SK-N-SH (cell line): Measurements from ENCODE around the gene C20orf204. TPM values are rescaled to one million over a fixed set of nuclear protein-coding genes. Genes with fewer than 3 reads are reported as not detected.

Source experiments
- CTCF ChIA-PET: fragments of 300-600, 350-600 bp; formaldehyde crosslinking; extraction: SDS; loops from one replicate; lab custom pipeline; 2021; lab: Yijun Ruan, JAX
- POLR2A ChIA-PET: fragments of 350-600 bp; sonication (Branson Sonifier 250); formaldehyde crosslinking; extraction: SDS; loops from one replicate; lab custom pipeline; 2020; ENCODE audit warnings: antibody characterized with exemption, inconsistent platforms; lab: Yijun Ruan, JAX
- DNase-seq: peaks from one replicate; pipeline ENCODE4 v3.0.0; 2012
- H2AFZ ChIP-seq: fragments of 200-600 bp; sonication (generic); 2 replicates; pipeline ENCODE4 v1.8.1; 2016; ENCODE audit warnings: antibody characterized with exemption, mild to moderate bottlenecking, low read depth
- H3F3A ChIP-seq: fragments of 200-600 bp; sonication (generic); replicated peaks from 2 replicates; pipeline ENCODE3; 2016; ENCODE audit warnings: antibody characterized with exemption, mild to moderate bottlenecking; ENCODE audit not compliant: insufficient read depth
- H3K27ac ChIP-seq, 2 experiments: fragments of 200-500 bp in 1 of 2; fragments of 200-600 bp in 1 of 2; sonication (Bioruptor generic) in 1 of 2; sonication (generic), shearing (Covaris generic) in 1 of 2; 2 replicates each; pipeline versions ENCODE4 v1.5.1 to v1.6.1; 2014 to 2016; ENCODE audit warnings: low read depth in 2 of 2, inconsistent platforms in 1 of 2, low read length in 1 of 2, mild to moderate bottlenecking in 1 of 2, mixed read lengths in 1 of 2
- H3K27me3 ChIP-seq: fragments of 200-600 bp; sonication (generic), shearing (Covaris generic); 2 replicates; pipeline ENCODE4 v1.6.1; 2016; ENCODE audit warnings: mixed run types; ENCODE audit not compliant: insufficient read depth
- H3K36me3 ChIP-seq, 2 experiments: fragments of 200-500 bp in 1 of 2; fragments of 200-600 bp in 1 of 2; sonication (Bioruptor generic) in 1 of 2; sonication (generic) in 1 of 2; replicated peaks in 1 of 2; 2 replicates each; pipeline versions ENCODE3 to v1.5.1; 2014 to 2016; ENCODE audit warnings: low read length in 1 of 2, mild to moderate bottlenecking in 1 of 2; ENCODE audit not compliant: insufficient read depth in 2 of 2, control insufficient read depth in 1 of 2
- H3K4me1 ChIP-seq, 2 experiments: fragments of 200-500 bp in 1 of 2; fragments of 200-600 bp in 1 of 2; sonication (Bioruptor generic) in 1 of 2; sonication (generic), shearing (Covaris generic) in 1 of 2; 2 replicates each; pipeline versions ENCODE4 v1.5.1 to v1.6.1; 2014 to 2016; ENCODE audit warnings: low read depth in 1 of 2, low read length in 1 of 2, mixed run types in 1 of 2; ENCODE audit not compliant: insufficient read depth in 2 of 2, control insufficient read depth in 1 of 2
- H3K4me2 ChIP-seq: fragments of 200-600 bp; sonication (generic), shearing (Covaris generic); 2 replicates; pipeline ENCODE4 v1.6.1; 2017; ENCODE audit warnings: mixed run types
- H3K4me3 ChIP-seq, 2 experiments: fragments of 200-500 bp in 1 of 2; fragments of 200-600 bp in 1 of 2; sonication (Bioruptor generic) in 1 of 2; sonication (generic), shearing (Covaris generic) in 1 of 2; 2 replicates each; pipeline versions ENCODE4 v1.5.1 to v1.8.1; 2014 to 2016; ENCODE audit warnings: low read depth in 2 of 2, inconsistent platforms in 1 of 2, low read length in 1 of 2, mild to moderate bottlenecking in 1 of 2, mixed read lengths in 1 of 2, moderate library complexity in 1 of 2
- H3K79me2 ChIP-seq: fragments of 200-600 bp; sonication (generic); 2 replicates; pipeline ENCODE4 v1.8.1; 2017; ENCODE audit warnings: mild to moderate bottlenecking; ENCODE audit not compliant: insufficient read depth
- H3K9ac ChIP-seq: fragments of 200-600 bp; sonication (generic); 2 replicates; pipeline ENCODE4 v1.6.1; 2017; ENCODE audit warnings: mixed run types
- H3K9me2 ChIP-seq: fragments of 200-600 bp; sonication (generic); 2 replicates; pipeline ENCODE4 v1.6.1; 2017; ENCODE audit warnings: mixed run types
- H3K9me3 ChIP-seq: fragments of 200-600 bp; sonication (generic); 2 replicates; pipeline ENCODE4 v1.6.1; 2017; ENCODE audit warnings: mixed run types, mild to moderate bottlenecking, moderate library complexity
- H4K20me1 ChIP-seq: fragments of 200-600 bp; sonication (generic); 2 replicates; pipeline ENCODE4 v1.6.1; 2017; ENCODE audit warnings: mild to moderate bottlenecking, mixed run types; ENCODE audit not compliant: insufficient read depth
- ELF1 ChIP-seq: IDR thresholded peaks from 2 replicates; pipeline ENCODE4 v1.4.0; 2012
- EZH2phosphoT487 ChIP-seq: fragments of 200-600 bp; sonication (generic); IDR thresholded peaks from 2 replicates; pipeline ENCODE4 v1.6.1; 2017; ENCODE audit warnings: low read depth, mixed run types, mild to moderate bottlenecking, antibody characterized with exemption, moderate library complexity, borderline replicate concordance
- FOXJ3 ChIP-seq: sonication (generic); formaldehyde crosslinking; IDR thresholded peaks from 2 replicates; pipeline ENCODE4 v1.5.1; 2020; ENCODE audit warnings: mild to moderate bottlenecking, missing genetic modification reagents
- GATA2 ChIP-seq: sonication (generic); formaldehyde crosslinking; IDR thresholded peaks from 2 replicates; pipeline ENCODE4 v1.5.0; 2020; ENCODE audit warnings: mild to moderate bottlenecking, missing genetic modification reagents
- IRF3 ChIP-seq: fragments of 150-350 bp; IDR thresholded peaks from 2 replicates; pipeline ENCODE4 v1.6.1; 2016; ENCODE audit warnings: mild to moderate bottlenecking, low read depth, low read length
- MXI1 ChIP-seq: IDR thresholded peaks from 2 replicates; pipeline ENCODE4 v1.6.1; 2012; ENCODE audit warnings: mild to moderate bottlenecking, low read depth, low read length, improper control_type of control experiment
- REST ChIP-seq: IDR thresholded peaks from 2 replicates; pipeline ENCODE4 v1.6.1; 2012; ENCODE audit warnings: mild to moderate bottlenecking, low read depth, low read length, moderate library complexity
- RFX5 ChIP-seq: IDR thresholded peaks from 2 replicates; pipeline ENCODE4 v1.6.1; 2012; ENCODE audit warnings: mild to moderate bottlenecking, improper control_type of control experiment, low read length
- RXRA ChIP-seq: IDR thresholded peaks from 2 replicates; pipeline ENCODE4 v1.4.0; 2012; ENCODE audit warnings: low read depth, mild to moderate bottlenecking, borderline replicate concordance
- TAF1 ChIP-seq: IDR thresholded peaks from 2 replicates; pipeline ENCODE4 v1.6.1; 2012; ENCODE audit warnings: low read depth, mild to moderate bottlenecking, low read length, moderate library complexity, borderline replicate concordance
- YY1 ChIP-seq: IDR thresholded peaks from 2 replicates; pipeline ENCODE4 v1.4.0; 2012; ENCODE audit warnings: low read depth, mild to moderate bottlenecking
- WGBS: methylation state at CpG from one replicate; pipeline ENCODE4 v1.1.6; 2017; ENCODE audit warnings: low lambda C conversion rate; 5-methylcytosine and 5-hydroxymethylcytosine counted together
- polyA plus RNA-seq, 3 experiments: library from polyadenylated mRNA; depleted of rRNA; stranded (reverse); fragments of >200 nt; gene quantifications; 2 replicates each; pipeline ENCODE4 v1.2.3, GENCODE V29; 2012
- TF ChIP-seq, protein P1 (sequence below): IDR thresholded peaks from 2 replicates; pipeline ENCODE4; 2012
- TF ChIP-seq, protein P2 (sequence below): IDR thresholded peaks from 2 replicates; pipeline ENCODE4 v1.4.0; 2012; ENCODE audit warnings: low read depth, borderline replicate concordance

Gene C20orf204
- polyA plus RNA-seq, 1 of the 3 experiments (the other 2 are of a cell fraction) = 0.21 TPM

- H3K9ac ChIP-seq = no peak overlapping the region
- peaks cover 0 to 17% of the 10 kb centered on the region in 2 experiments for H3K36me3 ChIP-seq
- H3K4me3 ChIP-seq = no peak overlapping the region
- no peaks in the 10 kb centered on the region for H3K79me2 ChIP-seq
- H2AFZ ChIP-seq = no peak overlapping the region
- no peaks in the 10 kb centered on the region for H3K27me3 ChIP-seq
- WGBS = 90% methylated on average over 12 of the region's 12 CpGs
- DNase-seq = no peak
- H3K4me2 ChIP-seq = no peak overlapping the region
- H3K27ac ChIP-seq = no peak overlapping the region
- H3F3A ChIP-seq = peaks cover 8% of the 10 kb centered on the region
- no peaks in the 10 kb centered on the region for H4K20me1 ChIP-seq
- H3K9me2 ChIP-seq = no peaks in the 10 kb centered on the region
- CTCF ChIA-PET = interaction anchor here (1.7 to 12.9 kb wide), 2 partner anchors 18 to 40 kb away, joined by 6 to 252 read pairs; partner anchors contain the start of gene NPBWR2
- POLR2A ChIA-PET = interaction anchor here (1.8 kb wide), 1 partner anchor 13 kb away, joined by 4 read pairs; the partner anchor contains the start of gene TCEA2
- TF ChIP-seq, protein P1, sequence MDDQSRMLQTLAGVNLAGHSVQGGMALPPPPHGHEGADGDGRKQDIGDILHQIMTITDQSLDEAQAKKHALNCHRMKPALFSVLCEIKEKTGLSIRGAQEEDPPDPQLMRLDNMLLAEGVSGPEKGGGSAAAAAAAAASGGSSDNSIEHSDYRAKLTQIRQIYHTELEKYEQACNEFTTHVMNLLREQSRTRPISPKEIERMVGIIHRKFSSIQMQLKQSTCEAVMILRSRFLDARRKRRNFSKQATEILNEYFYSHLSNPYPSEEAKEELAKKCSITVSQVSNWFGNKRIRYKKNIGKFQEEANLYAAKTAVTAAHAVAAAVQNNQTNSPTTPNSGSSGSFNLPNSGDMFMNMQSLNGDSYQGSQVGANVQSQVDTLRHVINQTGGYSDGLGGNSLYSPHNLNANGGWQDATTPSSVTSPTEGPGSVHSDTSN = no peak
- TF ChIP-seq RXRA = no peak
- no peak for TF ChIP-seq YY1
- TF ChIP-seq TAF1 = no peak
- TF ChIP-seq ELF1 = no peak
- TF ChIP-seq, all 33 proteins: peak for 0
- H3K4me1 ChIP-seq = peaks cover 13 to 17% of the 10 kb centered on the region in 2 experiments; a peak in 3 of 4 replicates
- H3K9me3 ChIP-seq = no peaks in the 10 kb centered on the region
Observed at GRCh38 chr20:64075556-64075955, 39.6 kb downstream of the C20orf204 start.

GRCh38 chr20:64076061-64076997, 40.3 kb downstream of the C20orf204 start:
- TF ChIP-seq MXI1 (no peak), FOXJ3 (no peak), EZH2phosphoT487 (no peak), TAF1 (no peak), RFX5 (no peak), GATA2 (CRISPR knock-in tag) (no peak), IRF3 (no peak), REST (no peak)
- TF ChIP-seq, protein P1 = no peak
- TF ChIP-seq, protein P2, sequence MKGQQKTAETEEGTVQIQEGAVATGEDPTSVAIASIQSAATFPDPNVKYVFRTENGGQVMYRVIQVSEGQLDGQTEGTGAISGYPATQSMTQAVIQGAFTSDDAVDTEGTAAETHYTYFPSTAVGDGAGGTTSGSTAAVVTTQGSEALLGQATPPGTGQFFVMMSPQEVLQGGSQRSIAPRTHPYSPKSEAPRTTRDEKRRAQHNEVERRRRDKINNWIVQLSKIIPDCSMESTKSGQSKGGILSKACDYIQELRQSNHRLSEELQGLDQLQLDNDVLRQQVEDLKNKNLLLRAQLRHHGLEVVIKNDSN = no peak
- Histone ChIP-seq H3K9me2 (no peaks in the 10 kb centered on the region), H4K20me1 (no peaks in the 10 kb centered on the region), H3K4me2 (no peak overlapping the region), H3K9me3 (no peaks in the 10 kb centered on the region), H3K36me3 (peaks cover 0 to 17% of the 10 kb centered on the region in 2 experiments), H3F3A (peaks cover 10% of the 10 kb centered on the region), H3K9ac (no peak overlapping the region), H3K27me3 (no peaks in the 10 kb centered on the region), H3K79me2 (no peaks in the 10 kb centered on the region), H3K4me3 (no peak overlapping the region), H2AFZ (no peak overlapping the region), H3K27ac (no peak overlapping the region), H3K4me1 (peaks cover 13 to 20% of the 10 kb centered on the region in 2 experiments; a peak in 3 of 4 replicates)
- ChIA-PET CTCF (interaction anchor here (0.7 to 12.9 kb wide), 3 partner anchors 19 to 39 kb away, joined by 3 to 252 read pairs (median 6); partner anchors contain the start of gene NPBWR2), POLR2A (interaction anchor here (1.8 kb wide), 1 partner anchor 14 kb away, joined by 4 read pairs; the partner anchor contains the start of gene TCEA2)
- WGBS = 93% methylated on average over 11 of the region's 22 CpGs
- no peak for DNase-seq
